ENCODE measurements around the gene CCDC171.

Gene CCDC171

DNA sequence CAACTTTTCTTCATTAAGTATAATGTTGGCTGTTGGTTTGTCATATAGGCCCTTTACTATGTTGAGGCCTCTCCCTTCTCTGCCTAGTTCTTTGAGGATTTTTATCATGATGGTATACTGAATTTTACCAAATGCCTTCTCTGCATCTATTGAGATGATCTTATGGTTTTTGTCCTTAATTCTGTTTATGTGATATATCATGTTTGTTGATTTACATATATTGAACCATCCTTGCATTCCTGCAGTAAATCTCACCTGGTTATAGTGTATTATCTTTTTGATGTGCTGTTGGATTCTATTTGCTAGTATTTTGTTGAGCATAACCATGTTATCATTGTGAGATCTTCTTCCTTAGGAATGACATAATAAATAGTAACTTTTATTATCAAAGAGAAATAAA lies 362.9 kb downstream of the CCDC171 start:
- in situ Hi-C loops (cut with HindIII; ENCODE audit: low pct_ligation_motif_present, low sequenced_read_pairs), result no loop called here
- no peak for DNase-seq
- Histone ChIP-seq H3K27ac (no peak overlapping the region), H3K4me3 (ENCODE audit: low read depth, low read length) (no peak overlapping the region), H3K27me3 (replicated peaks) (no peaks in the 10 kb centered on the region), H3K36me3 (replicated peaks) (no peaks in the 10 kb centered on the region)
- TF ChIP-seq, protein P1, sequence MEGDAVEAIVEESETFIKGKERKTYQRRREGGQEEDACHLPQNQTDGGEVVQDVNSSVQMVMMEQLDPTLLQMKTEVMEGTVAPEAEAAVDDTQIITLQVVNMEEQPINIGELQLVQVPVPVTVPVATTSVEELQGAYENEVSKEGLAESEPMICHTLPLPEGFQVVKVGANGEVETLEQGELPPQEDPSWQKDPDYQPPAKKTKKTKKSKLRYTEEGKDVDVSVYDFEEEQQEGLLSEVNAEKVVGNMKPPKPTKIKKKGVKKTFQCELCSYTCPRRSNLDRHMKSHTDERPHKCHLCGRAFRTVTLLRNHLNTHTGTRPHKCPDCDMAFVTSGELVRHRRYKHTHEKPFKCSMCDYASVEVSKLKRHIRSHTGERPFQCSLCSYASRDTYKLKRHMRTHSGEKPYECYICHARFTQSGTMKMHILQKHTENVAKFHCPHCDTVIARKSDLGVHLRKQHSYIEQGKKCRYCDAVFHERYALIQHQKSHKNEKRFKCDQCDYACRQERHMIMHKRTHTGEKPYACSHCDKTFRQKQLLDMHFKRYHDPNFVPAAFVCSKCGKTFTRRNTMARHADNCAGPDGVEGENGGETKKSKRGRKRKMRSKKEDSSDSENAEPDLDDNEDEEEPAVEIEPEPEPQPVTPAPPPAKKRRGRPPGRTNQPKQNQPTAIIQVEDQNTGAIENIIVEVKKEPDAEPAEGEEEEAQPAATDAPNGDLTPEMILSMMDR (IDR thresholded peaks at IDR 0.05; ENCODE audit: low read depth, low read length, missing control alignments), result no peak

DNA sequence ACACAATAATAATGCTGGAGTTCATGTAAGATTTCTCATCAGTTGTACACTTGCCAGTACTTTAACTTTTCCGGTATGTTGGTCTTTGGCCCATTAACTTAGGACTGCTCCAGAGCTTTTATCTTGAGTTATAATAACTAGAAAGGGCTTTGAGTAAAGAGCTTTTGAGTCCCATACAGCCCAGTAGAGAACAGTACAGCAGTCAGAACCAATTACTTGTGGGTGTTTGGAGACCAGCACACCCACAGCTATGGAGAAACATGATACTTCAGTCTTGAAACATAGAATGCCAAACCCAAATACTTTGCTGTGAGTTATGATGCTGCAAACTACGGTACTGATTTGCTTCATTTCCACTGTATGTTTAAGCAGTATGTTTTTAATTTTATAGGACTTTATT lies 374.3 kb downstream of the CCDC171 start:
- TF ChIP-seq, protein P1 (IDR thresholded peaks at IDR 0.05; ENCODE audit: low read depth, low read length, missing control alignments), result no peak
- in situ Hi-C loops (cut with HindIII; ENCODE audit: low pct_ligation_motif_present, low sequenced_read_pairs), result no loop called here
- H3K36me3 ChIP-seq (replicated peaks), result no peaks in the 10 kb centered on the region

DNA sequence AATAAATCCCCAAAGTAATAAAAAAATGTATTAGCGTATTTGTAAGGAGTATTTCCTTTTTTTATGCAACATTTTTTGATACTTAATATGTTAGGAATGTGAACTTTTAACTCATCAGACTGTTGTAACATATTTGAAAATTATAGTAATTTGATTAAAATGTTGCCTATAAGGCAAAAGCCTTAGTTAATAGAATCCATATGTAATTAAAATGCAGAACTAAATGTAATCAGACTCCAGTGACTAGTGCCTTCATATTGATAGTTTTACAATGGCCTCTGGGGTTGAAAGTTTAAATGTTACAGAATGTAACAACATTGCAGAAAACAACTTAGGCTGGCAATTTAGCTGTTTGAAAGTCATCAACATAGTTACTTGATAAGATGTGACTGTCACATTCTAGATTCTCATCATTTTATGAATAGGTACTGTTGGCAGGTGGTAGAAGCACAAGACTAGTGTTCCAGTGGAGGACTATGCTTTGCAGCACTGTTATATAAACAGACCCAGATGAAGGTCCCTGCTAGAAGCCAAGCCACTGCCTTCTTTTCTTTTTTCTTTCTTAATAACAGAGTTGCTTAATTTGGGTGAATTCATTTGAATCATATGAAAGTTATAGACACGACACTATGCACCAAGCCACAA lies 382.9 kb downstream of the CCDC171 start:
- Histone ChIP-seq H3K36me3 (replicated peaks) (no peaks in the 10 kb centered on the region), H3K4me3 (ENCODE audit: low read depth, low read length) (no peak overlapping the region), H3K27me3 (replicated peaks) (no peaks in the 10 kb centered on the region), H3K27ac (peak overlapping the region; percentile 3)
- in situ Hi-C loops (cut with HindIII; ENCODE audit: low pct_ligation_motif_present, low sequenced_read_pairs), result no loop called here
- TF ChIP-seq, protein P1 (IDR thresholded peaks at IDR 0.05; ENCODE audit: low read depth, low read length, missing control alignments), result no peak
- DNase-seq, result no peak

More for the DNA sequence above, 374.3 kb downstream of the CCDC171 start:
- DNase-seq, result no peak
- Histone ChIP-seq H3K27ac (no peak overlapping the region), H3K4me3 (ENCODE audit: low read depth, low read length) (no peak overlapping the region), H3K27me3 (replicated peaks) (no peaks in the 10 kb centered on the region)

DNA sequence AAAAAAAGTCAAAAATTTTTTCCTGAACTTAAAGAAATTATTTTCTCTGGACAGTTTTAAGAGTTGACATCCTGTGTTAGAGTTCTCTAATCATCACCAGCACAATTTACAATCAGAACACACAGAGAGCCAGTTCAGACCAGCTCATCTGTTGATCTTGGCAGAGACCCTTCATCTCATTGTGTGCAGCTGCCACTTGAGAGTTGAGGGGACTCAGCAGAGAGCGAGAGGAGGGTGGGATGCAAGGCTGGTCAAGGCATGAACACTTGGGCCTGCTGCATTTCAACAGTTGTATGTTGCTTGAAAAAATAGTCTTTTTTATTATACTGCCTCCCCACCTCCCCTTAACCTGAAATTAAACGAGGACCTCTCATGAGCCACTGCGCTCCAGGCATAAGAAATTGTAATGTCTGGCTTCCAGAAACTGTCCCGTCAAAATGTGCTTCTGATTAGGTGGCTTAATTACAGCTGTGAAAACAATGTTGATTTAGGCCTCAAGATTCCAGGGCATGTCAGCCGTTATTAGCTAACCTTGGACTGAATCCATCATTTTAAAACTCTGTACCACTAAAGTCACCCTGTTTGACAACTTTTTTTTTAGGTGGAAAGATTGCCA lies 383.6 kb downstream of the CCDC171 start:
- Histone ChIP-seq H3K4me3 (ENCODE audit: low read depth, low read length) (no peak overlapping the region), H3K27ac (peak overlapping the region; percentile 1), H3K36me3 (replicated peaks) (no peaks in the 10 kb centered on the region), H3K27me3 (replicated peaks) (no peaks in the 10 kb centered on the region)
- TF ChIP-seq, protein P1 (IDR thresholded peaks at IDR 0.05; ENCODE audit: low read depth, low read length, missing control alignments), result no peak
- DNase-seq, result peak; percentile 47
- in situ Hi-C loops (cut with HindIII; ENCODE audit: low pct_ligation_motif_present, low sequenced_read_pairs), result no loop called here

DNA sequence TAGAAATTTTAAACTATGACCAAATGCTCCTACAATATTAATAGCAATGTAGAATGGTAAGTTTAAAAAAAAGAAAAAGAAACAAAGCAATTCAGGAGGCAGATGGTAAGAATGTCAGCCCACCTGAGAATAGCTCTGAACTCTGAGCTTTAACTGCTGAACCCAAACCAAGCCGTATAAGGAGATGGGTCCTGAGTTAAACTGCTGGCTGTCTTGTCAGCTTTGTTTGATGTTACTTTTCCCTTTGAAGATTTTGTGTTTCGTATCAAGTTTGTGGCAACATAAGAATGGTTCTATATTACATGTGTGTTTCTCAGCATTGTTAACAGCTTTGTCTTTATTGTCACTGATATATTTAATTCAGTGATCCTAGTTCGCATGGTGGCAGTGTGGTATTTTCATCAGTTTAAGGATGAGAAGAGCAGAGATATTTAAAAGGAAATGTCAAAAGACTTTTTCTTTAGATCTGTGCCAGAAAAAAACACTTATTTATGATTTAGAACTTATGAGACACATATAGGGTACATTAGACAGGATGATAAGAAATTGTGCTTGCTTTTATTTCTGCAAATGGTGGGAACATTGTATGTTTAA lies 390.1 kb downstream of the CCDC171 start:
- TF ChIP-seq, protein P1 (IDR thresholded peaks at IDR 0.05; ENCODE audit: low read depth, low read length, missing control alignments), result no peak
- in situ Hi-C loops (cut with HindIII; ENCODE audit: low pct_ligation_motif_present, low sequenced_read_pairs), result no loop called here
- no peak for DNase-seq
- H3K27me3 ChIP-seq (replicated peaks), result no peaks in the 10 kb centered on the region
- no peaks in the 10 kb centered on the region for H3K36me3 ChIP-seq (replicated peaks)
- no peak overlapping the region for H3K4me3 ChIP-seq (ENCODE audit: low read depth, low read length)
- H3K27ac ChIP-seq, result no peak overlapping the region

All from brain microvascular endothelial cell (primary cell).